GM23248 (cell line): Measurements from ENCODE around the gene NOTCH2. TPM values are rescaled to one million over a fixed set of nuclear protein-coding genes. Genes with fewer than 3 reads are reported as not detected.
"Not testable (repeated sequence)": the region's sequence is repeated elsewhere in the genome, so short reads cannot be mapped to it uniquely, and the experiment has no call there.

ENCODE experiments used
- DNase-seq: peaks from one replicate; pipeline ENCODE4 v3.0.0-alpha.2; 2015
- H2AFZ ChIP-seq: fragments of 200-600 bp; sonication (generic); 2 replicates; pipeline ENCODE4 v1.6.1; 2016; ENCODE audit warnings: antibody characterized with exemption
- H3F3A ChIP-seq: fragments of 200-600 bp; sonication (generic); 2 replicates; pipeline ENCODE4 v1.6.1; 2016; ENCODE audit warnings: mild to moderate bottlenecking, antibody characterized with exemption, mixed run types; ENCODE audit not compliant: insufficient read depth
- H3K27ac ChIP-seq: fragments of 200-600 bp; sonication (generic); 2 replicates; pipeline ENCODE4 v1.5.1; 2016; ENCODE audit warnings: mild to moderate bottlenecking
- H3K27me3 ChIP-seq: fragments of 200-600 bp; sonication (generic); replicated peaks from 2 replicates; pipeline ENCODE4 v1.6.1; 2016; ENCODE audit warnings: mild to moderate bottlenecking; ENCODE audit not compliant: insufficient read depth
- H3K36me3 ChIP-seq: fragments of 200-600 bp; sonication (generic); 2 replicates; pipeline ENCODE4 v1.6.1; 2016; ENCODE audit warnings: low read depth, mild to moderate bottlenecking
- H3K4me1 ChIP-seq: fragments of 200-600 bp; sonication (generic); 2 replicates; pipeline ENCODE4 v1.6.1; 2016; ENCODE audit warnings: mild to moderate bottlenecking; ENCODE audit not compliant: insufficient read depth
- H3K4me2 ChIP-seq: fragments of 200-600 bp; sonication (generic); one replicate; pipeline ENCODE4 v1.6.1; 2016; ENCODE audit warnings: mild to moderate bottlenecking; ENCODE audit not compliant: unreplicated experiment
- H3K4me3 ChIP-seq: fragments of 200-600 bp; sonication (generic); 2 replicates; pipeline ENCODE4 v1.5.1; 2016; ENCODE audit warnings: mild to moderate bottlenecking
- H3K79me2 ChIP-seq: fragments of 200-600 bp; sonication (generic); 2 replicates; pipeline ENCODE4 v1.6.1; 2016; ENCODE audit warnings: mild to moderate bottlenecking; ENCODE audit not compliant: insufficient read depth
- H3K9ac ChIP-seq: fragments of 200-600 bp; sonication (generic); 2 replicates; pipeline ENCODE4 v1.6.1; 2016; ENCODE audit warnings: mild to moderate bottlenecking
- H3K9me2 ChIP-seq: fragments of 200-600 bp; sonication (generic); 2 replicates; pipeline ENCODE4 v1.6.1; 2016; ENCODE audit warnings: mixed run types, mild to moderate bottlenecking, moderate library complexity; ENCODE audit not compliant: insufficient read depth
- H3K9me3 ChIP-seq: fragments of 200-600 bp; sonication (generic); one replicate; pipeline ENCODE4 v1.6.1; 2017; ENCODE audit warnings: low read depth
- H4K20me1 ChIP-seq: fragments of 200-600 bp; sonication (generic); 2 replicates; pipeline ENCODE4 v1.6.0; 2016; ENCODE audit not compliant: insufficient read depth
- WGBS, 2 experiments: methylation state at CpG; one replicate each; pipeline ENCODE4 v1.1.6; 2015 to 2017; ENCODE audit warnings: low lambda C conversion rate in 2 of 2, low coverage in 1 of 2; ENCODE audit errors: missing lambda C conversion rate in 2 of 2; 5-methylcytosine and 5-hydroxymethylcytosine counted together
- in situ Hi-C: fragments of 300-500 bp; cut with MboI; formaldehyde crosslinking; loops from 2 replicates; pipeline ENCODE4 v1.15.0; 2020
- polyA plus RNA-seq: library from polyadenylated mRNA; unstranded; fragments of >200 nt; fragmentation: Nextera tagmentation; extraction: Ambion mirVana; gene quantifications from 2 replicates; pipeline ENCODE4 v1.2.1, GENCODE V29; 2016
- total RNA-seq: library from RNA; depleted of rRNA; stranded (reverse); fragments of >200 nt; shearing (Covaris generic); gene quantifications from 2 replicates; pipeline ENCODE4 v1.2.3, GENCODE V29; 2014; rRNA removed

Gene NOTCH2
- total RNA-seq (136 and 150 TPM in 2 replicates), polyA plus RNA-seq (44.8 and 45.2 TPM in 2 replicates)

DNA sequence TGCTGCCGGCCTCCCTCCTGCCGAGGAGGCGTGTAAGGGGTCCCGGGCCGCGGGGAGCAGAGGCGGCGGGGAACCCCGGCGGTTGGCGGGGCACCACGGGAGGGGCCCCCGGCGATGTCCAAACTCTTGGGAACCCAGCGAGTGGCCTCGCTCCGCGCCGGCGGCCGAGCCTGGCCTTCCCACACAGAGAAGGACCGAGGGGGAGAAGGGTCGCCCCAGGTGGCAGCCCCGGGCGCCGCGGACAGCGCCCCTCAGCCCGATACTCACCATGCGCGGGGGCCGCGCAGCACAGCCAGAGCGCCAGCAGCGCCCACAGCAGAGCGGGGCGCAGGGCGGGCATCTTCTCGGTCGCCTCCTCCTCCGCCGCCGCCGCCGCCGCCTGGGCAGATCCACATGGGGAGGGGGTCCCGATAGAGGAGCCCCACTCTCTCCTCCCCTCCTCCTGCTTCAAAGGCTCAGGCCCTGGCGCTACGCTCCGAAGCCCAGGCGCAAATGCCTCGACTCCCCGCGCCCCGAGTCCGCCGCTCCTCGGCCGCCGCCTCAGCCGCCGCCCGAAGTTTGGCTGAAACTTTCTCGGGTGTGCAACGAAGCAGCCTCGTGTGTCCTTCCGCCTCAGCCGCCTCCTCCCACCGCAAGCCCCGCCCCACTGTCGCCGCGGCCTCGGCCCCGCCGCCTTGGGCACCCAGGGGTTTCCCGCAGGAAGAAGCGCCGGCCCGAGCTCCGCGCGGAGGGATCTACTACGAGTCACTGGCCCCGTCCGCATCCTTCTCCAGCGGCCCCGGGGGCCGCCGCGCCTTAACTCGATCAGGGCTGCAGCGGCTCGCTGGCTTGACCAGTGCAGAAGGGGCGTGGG lies at the start of gene NOTCH2:
NOTCH2 (minus strand) TSS at position 596 of the 853 bp plus-strand sequence; CDS start at position 340, 256 bp downstream.
- peak within 1 kb of the TSS; percentile 71 for H3K4me2 ChIP-seq
- in situ Hi-C loops, H3K4me1 ChIP-seq, H3K9me3 ChIP-seq, H3K36me3 ChIP-seq, H4K20me1 ChIP-seq, H3K9me2 ChIP-seq, H3F3A ChIP-seq, H3K27me3 ChIP-seq: not testable (repeated sequence)
- H3K27ac ChIP-seq = peak within 1 kb of the TSS; percentile 63
- H2AFZ ChIP-seq = 0 out of 2 replicates have a peak within 1 kb of the TSS, but pooled peaks have one; percentile 24
- H3K4me3 ChIP-seq = peak within 1 kb of the TSS; percentile 85
- peaks cover 36% of the 10 kb centered on the region for H3K79me2 ChIP-seq
- DNase-seq = peak; percentile 50
- 0% methylated on average over 6 to 33 of the region's 95 CpGs for WGBS, 2 experiments
- H3K9ac ChIP-seq = peak within 1 kb of the TSS; percentile 89

DNA sequence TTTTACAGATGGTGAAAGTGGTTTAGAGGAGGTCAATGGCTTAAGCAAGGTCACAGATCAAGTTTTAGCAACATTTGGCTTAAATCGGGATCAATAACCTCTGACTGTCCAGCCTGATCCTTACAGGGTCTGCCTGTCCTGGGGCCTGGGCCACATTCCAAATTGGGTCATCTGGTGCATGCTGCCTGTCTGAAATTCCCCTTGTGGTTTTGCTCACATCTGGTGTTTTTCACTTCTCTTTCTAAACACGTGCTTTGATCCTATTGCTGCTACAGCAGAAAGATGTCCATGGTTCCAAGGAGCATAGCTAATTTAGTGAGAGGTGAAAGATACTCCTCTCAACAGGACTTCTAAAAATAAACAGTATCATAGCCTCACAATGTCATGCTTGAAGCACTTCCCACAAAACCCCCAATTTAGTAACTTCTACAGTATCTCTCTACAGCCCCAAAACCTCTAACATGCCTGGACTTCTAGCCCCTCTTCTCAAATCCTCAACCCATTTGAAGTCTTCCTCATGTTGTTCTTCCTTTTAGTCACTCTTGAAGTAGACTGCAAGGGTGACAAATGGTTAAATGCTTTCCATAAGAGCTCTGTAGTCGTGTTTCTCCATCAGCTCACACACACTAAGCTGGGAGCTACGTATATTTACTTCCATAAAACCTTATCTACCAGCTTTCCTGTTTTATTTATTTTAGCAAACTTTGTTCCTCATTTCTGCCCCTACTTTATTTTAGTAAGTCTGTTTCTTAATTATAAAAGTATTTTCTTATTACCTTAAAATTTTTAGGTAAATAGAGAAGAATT lies 48.1 kb upstream of the NOTCH2 start:
- H3K9me3 ChIP-seq, H3K36me3 ChIP-seq, DNase-seq, H3K9ac ChIP-seq, H3K79me2 ChIP-seq, H3K4me3 ChIP-seq, H3K27me3 ChIP-seq, H2AFZ ChIP-seq, H4K20me1 ChIP-seq, H3F3A ChIP-seq, H3K9me2 ChIP-seq, H3K27ac ChIP-seq, H3K4me2 ChIP-seq, in situ Hi-C loops: not testable (repeated sequence)
- 46 to 82% methylated on average over 2 to 3 of the region's 4 CpGs for WGBS, 2 experiments
- H3K4me1 ChIP-seq = peaks cover 16% of the 10 kb centered on the region

DNA sequence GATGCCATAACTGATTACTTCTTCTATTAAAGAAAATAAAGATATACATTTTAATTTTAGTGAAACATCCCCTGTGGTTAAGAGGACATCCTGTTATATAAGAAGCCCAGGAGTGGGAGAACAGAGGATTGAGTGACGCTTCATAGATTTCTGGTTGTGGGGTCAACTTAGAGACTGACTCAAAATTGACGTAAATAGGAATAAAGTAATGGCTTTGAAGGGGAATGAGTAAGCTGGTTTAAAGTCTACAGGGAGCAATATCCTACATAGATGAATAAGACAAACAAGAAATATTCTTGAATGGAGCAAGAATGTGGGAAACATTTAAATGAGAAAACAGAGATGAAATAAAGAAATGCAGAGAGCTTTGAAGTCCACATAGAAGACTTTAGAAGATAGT lies 46.6 kb upstream of the NOTCH2 start:
- H2AFZ ChIP-seq, H3K4me2 ChIP-seq, H3K9ac ChIP-seq, H3K4me3 ChIP-seq, H3K36me3 ChIP-seq, in situ Hi-C loops, H3K9me3 ChIP-seq, H3K9me2 ChIP-seq, H3F3A ChIP-seq, H3K79me2 ChIP-seq, H4K20me1 ChIP-seq, H3K27me3 ChIP-seq, H3K27ac ChIP-seq: not testable (repeated sequence)
- 70 to 85% methylated on average over 2 of the region's 2 CpGs for WGBS, 2 experiments
- H3K4me1 ChIP-seq = peaks cover 16% of the 10 kb centered on the region
- peak; percentile 44 for DNase-seq

DNA sequence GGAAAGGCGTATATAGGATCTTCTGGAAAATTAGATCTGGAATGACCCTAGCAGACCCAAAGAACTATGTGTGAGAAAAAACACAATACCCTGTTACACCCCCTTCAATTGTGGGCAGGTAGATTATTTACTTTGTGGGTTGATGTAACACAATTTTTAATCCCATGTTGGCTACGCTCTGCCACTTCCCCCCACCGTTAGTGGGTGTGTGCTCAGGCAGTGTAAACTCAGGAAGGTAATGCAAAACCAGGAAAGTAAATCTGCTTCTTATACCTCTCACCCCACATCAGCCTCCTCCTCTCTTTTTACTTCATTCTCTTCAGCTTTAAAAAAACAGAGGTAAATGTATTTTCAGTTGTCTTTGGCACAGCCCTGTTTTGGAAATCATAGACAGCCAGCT lies 43.7 kb upstream of the NOTCH2 start:
- H3K27me3 ChIP-seq, H4K20me1 ChIP-seq, H2AFZ ChIP-seq, H3K4me1 ChIP-seq, H3K27ac ChIP-seq, H3K36me3 ChIP-seq, H3K9ac ChIP-seq, H3F3A ChIP-seq, H3K4me2 ChIP-seq, H3K79me2 ChIP-seq, H3K9me3 ChIP-seq, H3K4me3 ChIP-seq, H3K9me2 ChIP-seq, DNase-seq, in situ Hi-C loops: not testable (repeated sequence)
- 100% methylated on average over 2 to 3 of the region's 3 CpGs for WGBS, 2 experiments

GRCh38 chr1:120112212-120112611 lies 42.8 kb upstream of the NOTCH2 start:
- H2AFZ ChIP-seq, H3K4me2 ChIP-seq, H3K4me1 ChIP-seq, H3K4me3 ChIP-seq, H3K9me3 ChIP-seq, H3K79me2 ChIP-seq, H4K20me1 ChIP-seq, in situ Hi-C loops, H3F3A ChIP-seq, H3K27me3 ChIP-seq, H3K9ac ChIP-seq, H3K36me3 ChIP-seq, H3K9me2 ChIP-seq, H3K27ac ChIP-seq, DNase-seq: not testable (repeated sequence)
- WGBS, 2 experiments = 92 to 95% methylated on average over 5 of the region's 5 CpGs

- H3K9me2 ChIP-seq, H3K27me3 ChIP-seq, in situ Hi-C loops, H4K20me1 ChIP-seq, H3K4me2 ChIP-seq, DNase-seq, H3K9ac ChIP-seq, H3F3A ChIP-seq, H3K4me3 ChIP-seq, H3K36me3 ChIP-seq, H2AFZ ChIP-seq, H3K79me2 ChIP-seq, H3K27ac ChIP-seq, H3K4me1 ChIP-seq, H3K9me3 ChIP-seq: not testable (repeated sequence)
- WGBS, 2 experiments = no CpG with 5 or more reads among the region's 3 CpGs
These were observed 42.3 kb upstream of the NOTCH2 start for GRCh38 chr1:120111771-120112170.

GRCh38 chr1:120111008-120111407 lies 41.5 kb upstream of the NOTCH2 start:
- H3K36me3 ChIP-seq, H3K27me3 ChIP-seq, H3K4me2 ChIP-seq, H3K79me2 ChIP-seq, H3K9me2 ChIP-seq, H3K4me3 ChIP-seq, H3K9ac ChIP-seq, H2AFZ ChIP-seq, H3K27ac ChIP-seq, H3K9me3 ChIP-seq, DNase-seq, in situ Hi-C loops, H3F3A ChIP-seq, H3K4me1 ChIP-seq, H4K20me1 ChIP-seq: not testable (repeated sequence)
- 100% methylated on average over 1 of the region's 2 CpGs for WGBS, 2 experiments
